Measurements from ENCODE around the gene CCDC57. TPM values are rescaled to one million over a fixed set of nuclear protein-coding genes. Genes with fewer than 3 reads are reported as not detected.

CCDC57 gene
- total and polyA plus RNA-seq, 2 of the 4 experiments (the other 2 are of a cell fraction): 7.3 to 31.3 TPM

DNA sequence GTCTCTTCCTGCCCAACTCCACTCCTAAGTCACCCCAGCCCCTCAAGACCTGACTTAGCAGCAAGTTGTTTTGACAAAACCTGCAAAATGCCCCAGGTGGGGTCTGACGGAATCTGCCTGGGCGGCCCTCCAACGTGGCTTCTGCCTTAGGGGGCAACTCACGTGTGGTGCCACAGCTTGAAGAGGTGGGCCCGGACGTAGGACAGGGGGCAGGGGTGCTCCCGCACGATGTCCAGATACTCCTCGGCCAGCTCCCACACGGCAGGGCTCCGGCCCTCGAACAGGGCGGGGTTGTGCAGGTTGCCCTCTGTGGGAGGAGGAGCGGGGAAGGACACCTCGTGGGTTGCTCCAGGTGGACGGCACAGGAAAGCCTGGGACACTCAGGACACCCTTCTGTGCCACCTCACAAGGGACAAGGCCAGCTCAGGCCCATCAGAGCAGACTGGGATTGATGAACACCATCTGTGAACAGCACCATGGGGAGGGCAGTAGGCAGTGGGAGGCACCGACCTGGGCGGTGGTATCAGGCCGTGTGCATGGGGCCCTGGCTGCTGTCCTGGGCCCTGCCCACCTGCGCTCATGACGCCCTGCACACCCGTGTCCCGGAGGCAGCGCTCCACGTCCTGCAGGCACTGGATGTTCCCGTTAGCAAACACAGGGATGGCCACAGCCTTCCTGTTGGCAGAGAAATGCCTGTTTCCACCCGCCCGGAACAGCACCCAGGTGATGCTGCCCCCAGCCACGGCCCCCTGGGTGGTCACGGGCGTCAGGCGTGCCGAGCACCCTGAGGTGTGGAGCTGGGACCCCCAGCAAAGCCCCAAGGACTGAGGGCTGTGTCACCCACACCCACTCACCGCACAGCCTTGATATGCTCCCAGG is 151.4 kb downstream of the CCDC57 start:
- no peak overlapping the region for H3K4me3 ChIP-seq (ENCODE audit: insufficient read depth, low read depth, low read length)
- intact Hi-C loops (cut with micrococcal nuclease): no loop called here
- peak overlapping the region; percentile 61 for H2AK9ac ChIP-seq (replicated peaks; ENCODE audit: low read depth, low read length, poor library complexity)
- H3K9ac ChIP-seq (ENCODE audit: low read depth, low read length): no peak overlapping the region
- no peak for TF ChIP-seq MAFK (IDR thresholded peaks at IDR 0.05; ENCODE audit: low read depth, low read length)
- no peak for TF ChIP-seq RAD21 (IDR thresholded peaks at IDR 0.05; ENCODE audit: low read length)
- TF ChIP-seq CHD1 (IDR thresholded peaks at IDR 0.05; ENCODE audit: low read depth, low read length): no peak
- TF ChIP-seq CEBPB (IDR thresholded peaks at IDR 0.05; ENCODE audit: low read depth, low read length): no peak
- no peak for TF ChIP-seq NFE2L2 (IDR thresholded peaks at IDR 0.05; ENCODE audit: low read depth, low read length)
- TF ChIP-seq FOS (IDR thresholded peaks at IDR 0.05; ENCODE audit: low read depth, low read length): no peak
- TF ChIP-seq MAZ (IDR thresholded peaks at IDR 0.05; ENCODE audit: borderline replicate concordance, low read depth, low read length): no peak
- TF ChIP-seq ELK1 (IDR thresholded peaks at IDR 0.05; ENCODE audit: borderline replicate concordance, low read depth, low read length): no peak
- TF ChIP-seq, protein P1, sequence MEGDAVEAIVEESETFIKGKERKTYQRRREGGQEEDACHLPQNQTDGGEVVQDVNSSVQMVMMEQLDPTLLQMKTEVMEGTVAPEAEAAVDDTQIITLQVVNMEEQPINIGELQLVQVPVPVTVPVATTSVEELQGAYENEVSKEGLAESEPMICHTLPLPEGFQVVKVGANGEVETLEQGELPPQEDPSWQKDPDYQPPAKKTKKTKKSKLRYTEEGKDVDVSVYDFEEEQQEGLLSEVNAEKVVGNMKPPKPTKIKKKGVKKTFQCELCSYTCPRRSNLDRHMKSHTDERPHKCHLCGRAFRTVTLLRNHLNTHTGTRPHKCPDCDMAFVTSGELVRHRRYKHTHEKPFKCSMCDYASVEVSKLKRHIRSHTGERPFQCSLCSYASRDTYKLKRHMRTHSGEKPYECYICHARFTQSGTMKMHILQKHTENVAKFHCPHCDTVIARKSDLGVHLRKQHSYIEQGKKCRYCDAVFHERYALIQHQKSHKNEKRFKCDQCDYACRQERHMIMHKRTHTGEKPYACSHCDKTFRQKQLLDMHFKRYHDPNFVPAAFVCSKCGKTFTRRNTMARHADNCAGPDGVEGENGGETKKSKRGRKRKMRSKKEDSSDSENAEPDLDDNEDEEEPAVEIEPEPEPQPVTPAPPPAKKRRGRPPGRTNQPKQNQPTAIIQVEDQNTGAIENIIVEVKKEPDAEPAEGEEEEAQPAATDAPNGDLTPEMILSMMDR (conservative IDR thresholded peaks at IDR 0.05; ENCODE audit: low read depth, low read length): no peak
- TF ChIP-seq POLR2A (IDR thresholded peaks at IDR 0.05; ENCODE audit: low read depth, low read length): no peak
- no peak for TF ChIP-seq RFX5 (IDR thresholded peaks at IDR 0.05; ENCODE audit: low read depth, low read length)
- TF ChIP-seq RCOR1 (IDR thresholded peaks at IDR 0.05; ENCODE audit: insufficient replicate concordance, low read length): no peak
- no peak for TF ChIP-seq SMC3 (IDR thresholded peaks at IDR 0.05; ENCODE audit: low read depth, low read length)
- no peak for TF ChIP-seq MXI1 (IDR thresholded peaks at IDR 0.05; ENCODE audit: borderline replicate concordance, low read depth, low read length)
- TF ChIP-seq BHLHE40 (IDR thresholded peaks at IDR 0.05; ENCODE audit: low read depth, low read length): no peak
- ATAC-seq (ENCODE audit: low read depth): no peak
- no peaks in the 10 kb centered on the region for H3K27me3 ChIP-seq (ENCODE audit: control insufficient read depth, insufficient read depth, low read length)
- no peak overlapping the region for H3K23ac ChIP-seq (ENCODE audit: low read depth, low read length)
- no peak overlapping the region for H3K18ac ChIP-seq (ENCODE audit: low read depth, low read length)
- no peaks in the 10 kb centered on the region for H3K9me3 ChIP-seq (ENCODE audit: control insufficient read depth, insufficient read depth, low read length)
- H4K91ac ChIP-seq (ENCODE audit: insufficient read depth, low read depth, low read length): no peak overlapping the region
- no peak overlapping the region for H2BK20ac ChIP-seq (ENCODE audit: low read depth, low read length)
- H2AFZ ChIP-seq (replicated peaks; ENCODE audit: low read length, poor library complexity): no peak overlapping the region
- in situ Hi-C loops (cut with MboI; ENCODE audit: low sequenced_read_pairs): no loop called here
- 92% methylated on average over 21 of the region's 34 CpGs; no CpG with 5 or more reads in 1 of the 2 experiments for WGBS, 2 experiments (ENCODE audit: extremely low coverage in 2 of 2, insufficient read length in 1 of 2)
- no peak overlapping the region for H3K4ac ChIP-seq (ENCODE audit: low read depth, low read length)
- no peak overlapping the region for H3K27ac ChIP-seq (ENCODE audit: insufficient read depth, low read length)
- H4K20me1 ChIP-seq (ENCODE audit: insufficient read depth, low read length): peaks cover 3% of the 10 kb centered on the region; the same call in 1 of the 2 replicates
- no peak overlapping the region for H4K5ac ChIP-seq (ENCODE audit: low read depth, low read length)
- no peak overlapping the region for H3K14ac ChIP-seq (replicated peaks; ENCODE audit: low read depth, low read length)
- no peak overlapping the region for H3K4me2 ChIP-seq (ENCODE audit: low read depth, low read length)
- no peak for DNase-seq
- H3K4me1 ChIP-seq (ENCODE audit: control insufficient read depth, insufficient read depth, low read length): peaks cover 10% of the 10 kb centered on the region
- H2BK15ac ChIP-seq (ENCODE audit: low read depth, low read length): no peak overlapping the region
- dilution Hi-C loops (cut with HindIII; ENCODE audit: low sequenced_read_pairs, unreplicated experiment): no loop called here
- H2BK5ac ChIP-seq (ENCODE audit: low read depth, low read length, poor library complexity, severe bottlenecking): no peak overlapping the region
- CTCF ChIA-PET: no interaction called here
- no peak overlapping the region for H2AK5ac ChIP-seq (ENCODE audit: low read depth, low read length)
- no peak overlapping the region for H2BK120ac ChIP-seq (ENCODE audit: low read depth, low read length)
- BruUV-seq (replicated peaks): no TSS peak
- POLR2A ChIA-PET (ENCODE audit: unreplicated experiment): no interaction called here
- H3K36me3 ChIP-seq (ENCODE audit: control insufficient read depth, insufficient read depth, low read length): peaks cover 64% of the 10 kb centered on the region
- H3K79me1 ChIP-seq (ENCODE audit: low read depth in 1 of 2, low read length in 2 of 2): peaks cover 5 to 32% of the 10 kb centered on the region in 2 experiments; a peak in 3 of 4 replicates
- no peaks in the 10 kb centered on the region for H3K9me1 ChIP-seq (ENCODE audit: insufficient read depth, low read length)
- H4K8ac ChIP-seq (ENCODE audit: low read depth in 2 of 2, low read length in 2 of 2): no peak overlapping the region
- no peak overlapping the region for H3K56ac ChIP-seq (ENCODE audit: extremely low read depth, insufficient read depth, low read length)

All from IMR-90 (cell line).